Measurements from ENCODE around the gene C1QL2.

Gene C1QL2

DNA sequence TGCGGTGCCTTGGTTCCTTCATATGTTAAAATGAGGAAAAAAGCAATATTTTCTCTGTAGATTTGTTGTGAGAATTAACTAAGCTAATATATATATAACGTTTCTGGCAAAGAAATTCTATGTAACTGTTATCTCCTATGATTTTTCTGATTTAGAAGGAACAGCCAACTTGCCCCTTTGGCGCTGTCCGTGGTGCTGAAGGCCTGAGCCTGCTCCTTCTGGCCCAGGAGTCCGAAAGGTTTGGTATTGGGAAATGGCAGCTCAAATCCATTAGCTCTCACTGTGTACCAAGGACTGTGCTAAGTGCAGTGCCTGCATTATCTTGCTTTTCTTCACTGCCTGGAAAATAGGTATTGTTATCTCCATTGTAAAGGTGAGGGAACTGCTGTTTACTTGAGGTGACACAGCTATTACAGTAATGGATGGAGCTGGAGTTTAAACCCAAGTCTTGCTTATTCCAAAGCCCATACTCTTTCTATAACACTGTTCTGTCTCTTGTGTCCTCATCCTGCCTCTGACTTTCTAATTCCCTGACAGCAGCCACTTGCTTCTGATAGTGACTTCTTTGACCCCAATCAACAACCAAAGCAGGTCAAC, 52.2 kb downstream of the C1QL2 start:
- DNase-seq (ENCODE audit: low read depth): no peak
